NT2/D1 (cell line): ENCODE measurements around the gene ZDHHC21.

ENCODE experiments used
- SUZ12 ChIP-seq: IDR thresholded peaks from 2 replicates; pipeline ENCODE4 v1.6.1; 2011; ENCODE audit not compliant: insufficient read length, insufficient read depth; ENCODE audit errors: extremely low read depth
- YY1 ChIP-seq: IDR thresholded peaks from 2 replicates; pipeline ENCODE4 v1.6.1; 2011; ENCODE audit not compliant: insufficient read length, insufficient read depth
- ZNF274 ChIP-seq: IDR thresholded peaks from 2 replicates; pipeline ENCODE4 v1.6.1; 2011; ENCODE audit warnings: mild to moderate bottlenecking, low read depth, low read length

DNA sequence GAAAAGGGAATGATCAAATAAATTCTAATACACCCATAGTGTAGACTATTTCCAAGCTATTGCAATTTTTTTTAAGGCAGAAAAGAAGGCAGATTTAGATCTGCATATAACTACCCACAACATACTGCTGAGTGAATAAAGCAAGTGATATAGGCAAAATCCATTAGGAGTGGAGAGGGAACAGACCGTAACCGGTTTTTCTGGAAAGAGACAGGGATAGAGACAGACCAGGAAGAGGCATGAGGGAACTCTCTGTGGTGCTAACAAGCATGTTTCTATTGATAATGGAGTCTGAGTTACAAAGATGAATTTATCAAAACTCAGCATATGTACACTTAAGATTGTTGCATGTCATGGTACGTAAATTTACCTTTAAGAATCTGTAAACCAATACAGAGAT lies 14.5 kb downstream of the ZDHHC21 start:
- no peak for TF ChIP-seq YY1
- no peak for TF ChIP-seq ZNF274
- TF ChIP-seq SUZ12 = no peak
